ENCODE data around the gene ZFP36L2.

ZFP36L2 gene

DNA sequence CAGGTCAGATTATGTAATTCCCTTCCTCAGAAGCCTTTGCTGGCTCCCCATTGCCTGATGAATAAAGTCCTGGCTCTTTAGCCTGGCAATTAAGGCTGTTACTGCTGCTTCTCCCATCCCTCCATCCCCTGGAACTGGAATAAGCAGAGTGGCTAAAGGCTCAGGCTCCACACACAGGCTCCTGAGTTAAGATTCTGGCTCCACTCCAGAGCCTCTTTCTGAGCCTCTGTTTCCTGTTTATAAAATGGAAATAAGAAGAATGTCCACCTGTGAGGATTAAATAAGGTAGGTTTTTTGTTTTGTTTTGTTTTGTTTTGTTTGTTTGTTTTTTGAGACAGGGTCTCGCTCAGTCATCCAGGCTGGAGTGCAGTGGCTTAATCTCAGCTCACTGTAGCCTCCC lies 50.0 kb downstream of the ZFP36L2 start:
- Histone ChIP-seq H3K4me3 (no peak overlapping the region), H3K36me3 (ENCODE audit: insufficient read depth, low read length) (no peaks in the 10 kb centered on the region), H3K27ac (no peak overlapping the region), H3K9me3 (ENCODE audit: low read depth, low read length) (no peaks in the 10 kb centered on the region), H3K9ac (ENCODE audit: insufficient read length) (no peak overlapping the region)
- no peak for TF ChIP-seq POLR2AphosphoS5 (IDR thresholded peaks at IDR 0.05; ENCODE audit: borderline replicate concordance, low read depth, low read length)
- TF ChIP-seq FOXP2 (optimal IDR thresholded peaks at IDR 0.05; ENCODE audit: control extremely low read depth, extremely low read length, insufficient read depth), result no peak
- TF ChIP-seq EZH2 (IDR thresholded peaks at IDR 0.05), result no peak
- no peak for DNase-seq (ENCODE audit: low read depth, low spot score)

GRCh38 chr2:43175876-43176275 lies 50.5 kb downstream of the ZFP36L2 start:
- Histone ChIP-seq H3K27ac (no peak overlapping the region), H3K9me3 (ENCODE audit: low read depth, low read length) (no peaks in the 10 kb centered on the region), H3K9ac (ENCODE audit: insufficient read length) (no peak overlapping the region), H3K36me3 (ENCODE audit: insufficient read depth, low read length) (no peaks in the 10 kb centered on the region), H3K4me3 (no peak overlapping the region)
- TF ChIP-seq EZH2 (IDR thresholded peaks at IDR 0.05) (no peak), POLR2AphosphoS5 (IDR thresholded peaks at IDR 0.05; ENCODE audit: borderline replicate concordance, low read depth, low read length) (no peak), FOXP2 (optimal IDR thresholded peaks at IDR 0.05; ENCODE audit: control extremely low read depth, extremely low read length, insufficient read depth) (no peak)
- no peak for DNase-seq (ENCODE audit: low read depth, low spot score)

DNA sequence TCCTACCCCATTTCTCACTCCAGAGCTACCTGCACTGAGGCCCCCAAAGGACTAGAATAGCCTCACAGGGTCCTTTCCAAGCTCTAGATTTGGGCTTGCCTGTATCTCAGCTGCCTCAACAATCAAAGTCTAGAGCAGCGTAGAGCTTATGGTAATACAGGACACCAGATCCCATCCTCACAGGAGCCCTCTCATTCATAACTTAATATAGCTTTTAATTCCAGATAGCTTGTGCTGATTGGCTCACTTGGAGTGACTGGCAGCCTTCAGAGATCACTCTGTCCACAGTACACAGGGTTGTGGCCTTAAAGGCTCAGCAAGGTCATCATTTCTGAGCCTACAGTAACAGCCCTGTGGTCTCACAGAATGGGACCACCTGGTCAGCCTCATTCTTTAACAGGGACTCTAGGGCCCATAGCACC lies 51.4 kb downstream of the ZFP36L2 start:
- TF ChIP-seq FOXP2 (optimal IDR thresholded peaks at IDR 0.05; ENCODE audit: control extremely low read depth, extremely low read length, insufficient read depth) (no peak), POLR2AphosphoS5 (IDR thresholded peaks at IDR 0.05; ENCODE audit: borderline replicate concordance, low read depth, low read length) (no peak), EZH2 (IDR thresholded peaks at IDR 0.05) (no peak)
- H3K36me3 ChIP-seq (ENCODE audit: insufficient read depth, low read length), result no peaks in the 10 kb centered on the region
- H3K27ac ChIP-seq, result no peak overlapping the region
- H3K4me3 ChIP-seq, result no peak overlapping the region
- no peak for DNase-seq (ENCODE audit: low read depth, low spot score)
- no peak overlapping the region for H3K9ac ChIP-seq (ENCODE audit: insufficient read length)
- no peaks in the 10 kb centered on the region for H3K9me3 ChIP-seq (ENCODE audit: low read depth, low read length)

GRCh38 chr2:43174368-43174916 lies 52.0 kb downstream of the ZFP36L2 start:
- TF ChIP-seq FOXP2 (optimal IDR thresholded peaks at IDR 0.05; ENCODE audit: control extremely low read depth, extremely low read length, insufficient read depth), result no peak
- no peak for TF ChIP-seq POLR2AphosphoS5 (IDR thresholded peaks at IDR 0.05; ENCODE audit: borderline replicate concordance, low read depth, low read length)
- no peak for TF ChIP-seq EZH2 (IDR thresholded peaks at IDR 0.05)
- no peak overlapping the region for H3K27ac ChIP-seq
- no peak overlapping the region for H3K9ac ChIP-seq (ENCODE audit: insufficient read length)
- H3K36me3 ChIP-seq (ENCODE audit: insufficient read depth, low read length), result no peaks in the 10 kb centered on the region
- no peaks in the 10 kb centered on the region for H3K9me3 ChIP-seq (ENCODE audit: low read depth, low read length)
- DNase-seq (ENCODE audit: low read depth, low spot score), result no peak
- no peak overlapping the region for H3K4me3 ChIP-seq
